ENCODE results near the gene INPP5F. TPM values are rescaled to one million over a fixed set of nuclear protein-coding genes. Genes with fewer than 3 reads are reported as not detected.

The INPP5F gene
- total and polyA plus RNA-seq, 10 donors = 6.0 to 16.2 (median 10.9) TPM

DNA sequence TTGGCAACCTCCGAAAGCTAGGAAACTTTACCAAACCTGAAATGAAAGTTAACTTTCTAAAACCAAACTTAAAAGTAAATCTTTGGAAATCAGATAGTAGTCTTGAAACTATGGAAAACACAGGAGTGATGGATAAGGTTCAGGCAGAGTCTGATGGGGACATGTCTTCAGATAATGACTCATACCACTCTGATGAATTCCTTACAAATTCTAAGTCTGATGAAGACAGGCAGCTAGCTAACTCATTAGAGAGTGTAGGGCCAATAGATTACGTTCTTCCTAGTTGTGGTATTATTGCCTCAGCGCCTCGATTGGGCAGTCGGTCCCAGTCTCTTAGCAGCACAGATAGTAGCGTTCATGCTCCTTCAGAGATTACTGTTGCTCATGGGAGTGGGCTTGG lies 100.9 kb downstream of the INPP5F start:
- WGBS, 5 donors = 91 to 96% (median 93%) methylated on average over 6 of the region's 6 CpGs
- Histone ChIP-seq H3K4me3 (no peak overlapping the region), H3K9me3 (no peaks in the 10 kb centered on the region), H3K27ac (no peak overlapping the region), H3K27me3 (replicated peaks in 1 of 7) (no peaks in the 10 kb centered on the region), H3K4me1 (no peaks in the 10 kb centered on the region), H3K36me3 (peaks cover 3 to 91% (median 51%) of the 10 kb centered on the region in 6 donors)
- DNase-seq = no peak
- intact Hi-C loops (cut with DNase I; ENCODE audit: low total_unique reads) = no loop called here
- TF ChIP-seq POLR2A (IDR thresholded peaks at IDR 0.05) (no peak), POLR2AphosphoS5 (IDR thresholded peaks at IDR 0.05) (peak in 1 of 3 donors; percentile 3)
- TF ChIP-seq, protein P1, sequence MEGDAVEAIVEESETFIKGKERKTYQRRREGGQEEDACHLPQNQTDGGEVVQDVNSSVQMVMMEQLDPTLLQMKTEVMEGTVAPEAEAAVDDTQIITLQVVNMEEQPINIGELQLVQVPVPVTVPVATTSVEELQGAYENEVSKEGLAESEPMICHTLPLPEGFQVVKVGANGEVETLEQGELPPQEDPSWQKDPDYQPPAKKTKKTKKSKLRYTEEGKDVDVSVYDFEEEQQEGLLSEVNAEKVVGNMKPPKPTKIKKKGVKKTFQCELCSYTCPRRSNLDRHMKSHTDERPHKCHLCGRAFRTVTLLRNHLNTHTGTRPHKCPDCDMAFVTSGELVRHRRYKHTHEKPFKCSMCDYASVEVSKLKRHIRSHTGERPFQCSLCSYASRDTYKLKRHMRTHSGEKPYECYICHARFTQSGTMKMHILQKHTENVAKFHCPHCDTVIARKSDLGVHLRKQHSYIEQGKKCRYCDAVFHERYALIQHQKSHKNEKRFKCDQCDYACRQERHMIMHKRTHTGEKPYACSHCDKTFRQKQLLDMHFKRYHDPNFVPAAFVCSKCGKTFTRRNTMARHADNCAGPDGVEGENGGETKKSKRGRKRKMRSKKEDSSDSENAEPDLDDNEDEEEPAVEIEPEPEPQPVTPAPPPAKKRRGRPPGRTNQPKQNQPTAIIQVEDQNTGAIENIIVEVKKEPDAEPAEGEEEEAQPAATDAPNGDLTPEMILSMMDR (IDR thresholded peaks at IDR 0.05 in 8 of 11, conservative IDR thresholded peaks at IDR 0.05 in 3 of 11) = no peak

GRCh38 chr10:119827430-119827829 lies 101.6 kb downstream of the INPP5F start:
- intact Hi-C loops (cut with DNase I; ENCODE audit: low total_unique reads) = no loop called here
- H3K36me3 ChIP-seq = peaks cover 3 to 95% (median 57%) of the 10 kb centered on the region in 6 donors
- no peaks in the 10 kb centered on the region for H3K9me3 ChIP-seq
- WGBS, 5 donors = 92 to 94% (median 92%) methylated on average over 4 of the region's 4 CpGs
- H3K27me3 ChIP-seq (replicated peaks in 1 of 7) = no peaks in the 10 kb centered on the region
- H3K4me3 ChIP-seq = no peak overlapping the region
- H3K4me1 ChIP-seq = no peaks in the 10 kb centered on the region
- TF ChIP-seq, protein P1 (IDR thresholded peaks at IDR 0.05 in 8 of 11, conservative IDR thresholded peaks at IDR 0.05 in 3 of 11) = no peak
- no peak for TF ChIP-seq POLR2AphosphoS5 (IDR thresholded peaks at IDR 0.05)
- no peak for TF ChIP-seq POLR2A (IDR thresholded peaks at IDR 0.05)
- no peak for DNase-seq
- H3K27ac ChIP-seq = no peak overlapping the region

DNA sequence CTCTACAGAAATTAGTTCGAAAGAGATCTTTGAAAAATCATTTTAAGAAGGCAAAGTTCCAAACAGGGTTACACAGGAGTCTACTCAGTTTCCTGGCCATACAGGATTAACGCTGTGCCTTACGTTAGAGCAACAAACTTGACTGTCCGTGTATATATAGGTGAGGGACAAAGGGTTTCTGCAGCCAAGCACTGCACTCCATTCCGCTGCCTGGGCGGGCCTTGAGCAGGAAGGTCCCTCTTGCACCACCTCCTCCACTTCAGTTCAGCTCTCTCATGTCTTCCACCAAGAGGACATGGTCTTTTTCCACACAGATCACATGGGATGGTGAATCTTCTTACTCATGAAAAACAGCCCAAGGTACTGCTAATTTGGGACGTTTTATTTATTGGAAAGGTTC lies 103.6 kb downstream of the INPP5F start:
- Histone ChIP-seq H3K36me3 (peaks cover 3 to 95% (median 72%) of the 10 kb centered on the region in 6 donors), H3K9me3 (no peaks in the 10 kb centered on the region), H3K27ac (no peak overlapping the region), H3K4me1 (no peaks in the 10 kb centered on the region), H3K27me3 (replicated peaks in 1 of 7) (no peaks in the 10 kb centered on the region), H3K4me3 (no peak overlapping the region)
- DNase-seq = no peak
- 87 to 96% (median 91%) methylated on average over 7 of the region's 7 CpGs for WGBS, 5 donors
- TF ChIP-seq POLR2A (IDR thresholded peaks at IDR 0.05) (no peak), POLR2AphosphoS5 (IDR thresholded peaks at IDR 0.05) (peak in 1 of 3 donors; percentile 9)
- TF ChIP-seq, protein P1 (IDR thresholded peaks at IDR 0.05 in 8 of 11, conservative IDR thresholded peaks at IDR 0.05 in 3 of 11) = no peak
- intact Hi-C loops (cut with DNase I; ENCODE audit: low total_unique reads) = no loop called here

DNA sequence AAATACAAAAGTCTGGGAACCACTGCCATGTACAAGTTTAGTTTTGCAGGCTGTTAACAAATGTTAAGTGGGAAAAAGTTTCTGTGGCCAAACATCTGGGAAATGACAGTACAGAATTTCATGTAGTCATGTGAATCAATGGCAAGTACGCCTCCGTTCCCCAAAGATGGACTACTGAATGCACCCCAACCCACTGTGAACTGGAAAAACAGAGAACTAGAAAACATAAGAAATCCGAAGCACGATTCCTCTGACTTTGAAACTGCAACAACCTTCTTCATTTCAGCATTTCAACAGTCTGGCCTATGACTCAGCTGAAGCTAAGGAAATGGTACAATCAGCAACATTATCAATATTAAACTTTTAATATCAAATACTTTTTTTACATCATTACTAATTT lies 105.0 kb downstream of the INPP5F start:
- intact Hi-C loops (cut with DNase I; ENCODE audit: low total_unique reads) = no loop called here

More for the DNA sequence above, 105.0 kb downstream of the INPP5F start:
- Histone ChIP-seq H3K36me3 (peaks cover 3 to 100% (median 83%) of the 10 kb centered on the region in 6 donors), H3K27ac (no peak overlapping the region), H3K9me3 (no peaks in the 10 kb centered on the region), H3K27me3 (replicated peaks in 1 of 7) (no peaks in the 10 kb centered on the region), H3K4me3 (no peak overlapping the region), H3K4me1 (no peaks in the 10 kb centered on the region)
- WGBS, 5 donors = 82 to 92% (median 86%) methylated on average over 4 of the region's 4 CpGs
- no peak for DNase-seq
- TF ChIP-seq, protein P1 (IDR thresholded peaks at IDR 0.05 in 8 of 11, conservative IDR thresholded peaks at IDR 0.05 in 3 of 11) = no peak
- no peak for TF ChIP-seq POLR2AphosphoS5 (IDR thresholded peaks at IDR 0.05)

Data from spleen (tissue), 11 donors.